ENCODE measurements around the gene EXOG. TPM values are rescaled to one million over a fixed set of nuclear protein-coding genes. Genes with fewer than 3 reads are reported as not detected.

EXOG gene
- total and polyA plus RNA-seq, 2 donors (not counting 1 experiment from before 2014, with no cell fraction given): 14.2 to 16.4 TPM

DNA sequence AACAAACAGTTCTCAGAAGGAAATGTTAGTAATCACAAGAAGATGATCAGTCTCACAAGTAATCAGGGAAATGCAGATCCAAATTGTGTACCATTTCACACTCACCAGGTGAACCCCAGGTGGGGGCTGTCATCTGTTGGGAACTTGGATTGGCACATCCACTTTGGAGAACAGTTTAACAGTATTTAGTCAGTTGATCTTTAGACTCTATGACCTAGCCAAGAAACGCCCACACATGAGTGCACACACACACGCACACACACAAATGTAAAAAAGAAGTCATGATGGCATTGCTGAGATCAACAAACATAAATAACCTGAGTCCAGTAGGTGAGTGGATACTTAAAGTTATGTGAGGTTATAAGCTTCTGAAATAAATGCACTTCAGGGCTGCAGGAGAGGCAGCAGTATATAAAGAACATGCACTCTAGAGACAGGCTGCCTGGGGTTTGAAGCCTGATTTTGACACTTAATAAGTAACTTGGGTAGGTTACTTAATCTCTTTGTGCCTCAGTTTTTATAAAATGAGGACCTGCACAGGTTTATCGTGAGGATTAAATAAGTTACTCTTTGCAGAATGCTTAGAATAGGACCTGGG lies 24.8 kb upstream of the EXOG start:
- Histone ChIP-seq H3K9ac (ENCODE audit: insufficient read depth, low read length) (no peak overlapping the region), H3K4me2 (ENCODE audit: extremely low read depth, insufficient read depth, low read length) (no peak overlapping the region), H3K4me3 (replicated peaks in 1 of 4; ENCODE audit: control extremely low read depth in 1 of 4, insufficient read depth in 1 of 4, low read depth in 3 of 4, low read length in 4 of 4) (no peak overlapping the region), H3K4me1 (ENCODE audit: control insufficient read depth, extremely low read depth, insufficient read depth, low read length) (no peaks in the 10 kb centered on the region), H3K9me3 (ENCODE audit: control insufficient read depth, insufficient read depth, low read depth, low read length) (no peaks in the 10 kb centered on the region), H2AFZ (ENCODE audit: low read length) (no peak overlapping the region), H3K36me3 (ENCODE audit: control insufficient read depth, insufficient read depth, low read length) (no peaks in the 10 kb centered on the region), H3K27ac (ENCODE audit: insufficient read depth, low read length) (no peak overlapping the region), H4K20me1 (ENCODE audit: control insufficient read depth, extremely low read depth, insufficient read depth, low read length) (no peaks in the 10 kb centered on the region), H3K27me3 (ENCODE audit: control insufficient read depth, insufficient read depth, low read length) (no peaks in the 10 kb centered on the region), H3K79me2 (ENCODE audit: control insufficient read depth, insufficient read depth, low read length) (no peaks in the 10 kb centered on the region)
- TF ChIP-seq, protein P1, sequence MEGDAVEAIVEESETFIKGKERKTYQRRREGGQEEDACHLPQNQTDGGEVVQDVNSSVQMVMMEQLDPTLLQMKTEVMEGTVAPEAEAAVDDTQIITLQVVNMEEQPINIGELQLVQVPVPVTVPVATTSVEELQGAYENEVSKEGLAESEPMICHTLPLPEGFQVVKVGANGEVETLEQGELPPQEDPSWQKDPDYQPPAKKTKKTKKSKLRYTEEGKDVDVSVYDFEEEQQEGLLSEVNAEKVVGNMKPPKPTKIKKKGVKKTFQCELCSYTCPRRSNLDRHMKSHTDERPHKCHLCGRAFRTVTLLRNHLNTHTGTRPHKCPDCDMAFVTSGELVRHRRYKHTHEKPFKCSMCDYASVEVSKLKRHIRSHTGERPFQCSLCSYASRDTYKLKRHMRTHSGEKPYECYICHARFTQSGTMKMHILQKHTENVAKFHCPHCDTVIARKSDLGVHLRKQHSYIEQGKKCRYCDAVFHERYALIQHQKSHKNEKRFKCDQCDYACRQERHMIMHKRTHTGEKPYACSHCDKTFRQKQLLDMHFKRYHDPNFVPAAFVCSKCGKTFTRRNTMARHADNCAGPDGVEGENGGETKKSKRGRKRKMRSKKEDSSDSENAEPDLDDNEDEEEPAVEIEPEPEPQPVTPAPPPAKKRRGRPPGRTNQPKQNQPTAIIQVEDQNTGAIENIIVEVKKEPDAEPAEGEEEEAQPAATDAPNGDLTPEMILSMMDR (conservative IDR thresholded peaks at IDR 0.05 in 1 of 2, IDR thresholded peaks at IDR 0.05 in 1 of 2; ENCODE audit: low read depth in 1 of 2, low read length in 2 of 2): no peak
- no peak for TF ChIP-seq EZH2 (IDR thresholded peaks at IDR 0.05; ENCODE audit: low read length, missing control alignments)
- DNase-seq (ENCODE audit: low read depth in 2 of 2): peak in 1 of 2 donors; percentile 7

DNA sequence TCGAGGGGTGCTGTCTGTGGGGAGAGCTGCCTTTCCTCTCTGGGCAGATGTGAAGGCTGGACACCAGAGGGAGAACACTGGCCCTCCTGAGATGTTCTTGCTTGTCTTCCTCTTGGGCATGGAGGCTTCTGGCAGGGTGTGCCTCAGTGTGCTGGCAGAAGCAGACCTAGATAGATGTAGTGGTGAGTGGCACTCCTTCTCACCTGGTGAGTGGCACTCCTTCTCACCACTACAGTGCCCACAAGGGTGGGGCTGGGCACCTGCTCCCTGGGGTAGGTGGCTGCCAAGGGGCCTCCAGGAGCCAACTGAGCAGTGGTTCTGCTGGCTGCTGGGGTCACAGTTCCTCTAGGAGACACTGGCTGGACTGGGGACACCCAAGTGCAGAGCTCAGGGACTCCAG lies 23.8 kb upstream of the EXOG start:
- no peak for DNase-seq (ENCODE audit: low read depth in 2 of 2)
- Histone ChIP-seq H2AFZ (ENCODE audit: low read length) (no peak overlapping the region), H3K4me1 (ENCODE audit: control insufficient read depth, extremely low read depth, insufficient read depth, low read length) (no peaks in the 10 kb centered on the region), H3K27ac (ENCODE audit: insufficient read depth, low read length) (no peak overlapping the region), H3K27me3 (ENCODE audit: control insufficient read depth, insufficient read depth, low read length) (no peaks in the 10 kb centered on the region), H4K20me1 (ENCODE audit: control insufficient read depth, extremely low read depth, insufficient read depth, low read length) (no peaks in the 10 kb centered on the region), H3K79me2 (ENCODE audit: control insufficient read depth, insufficient read depth, low read length) (no peaks in the 10 kb centered on the region), H3K9me3 (ENCODE audit: control insufficient read depth, insufficient read depth, low read depth, low read length) (no peaks in the 10 kb centered on the region), H3K36me3 (ENCODE audit: control insufficient read depth, insufficient read depth, low read length) (no peaks in the 10 kb centered on the region), H3K9ac (ENCODE audit: insufficient read depth, low read length) (no peak overlapping the region), H3K4me3 (replicated peaks in 1 of 4; ENCODE audit: control extremely low read depth in 1 of 4, insufficient read depth in 1 of 4, low read depth in 3 of 4, low read length in 4 of 4) (no peak overlapping the region), H3K4me2 (ENCODE audit: extremely low read depth, insufficient read depth, low read length) (no peak overlapping the region)
- no peak for TF ChIP-seq EZH2 (IDR thresholded peaks at IDR 0.05; ENCODE audit: low read length, missing control alignments)
- TF ChIP-seq, protein P1 (conservative IDR thresholded peaks at IDR 0.05 in 1 of 2, IDR thresholded peaks at IDR 0.05 in 1 of 2; ENCODE audit: low read depth in 1 of 2, low read length in 2 of 2): no peak

DNA sequence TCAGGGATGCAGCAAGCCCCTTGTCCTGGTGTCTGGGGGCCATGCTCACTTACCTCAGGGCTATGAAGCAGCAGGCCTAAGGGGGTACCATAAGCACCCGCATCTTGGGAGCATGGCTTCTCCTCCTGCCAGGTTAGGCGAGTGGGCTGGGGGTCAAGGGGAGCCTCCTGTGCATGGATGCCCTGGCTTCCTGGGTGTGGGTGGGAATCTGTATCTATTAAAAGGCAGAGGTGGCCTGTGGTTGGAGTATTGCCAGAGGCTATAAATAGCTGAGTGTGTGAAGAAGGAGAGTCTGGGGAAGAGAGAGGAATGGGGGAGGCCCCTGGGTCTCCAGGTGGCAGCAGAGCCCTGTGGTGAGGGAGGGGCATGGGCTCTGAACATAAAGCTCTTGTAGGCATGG lies 22.9 kb upstream of the EXOG start:
- H4K20me1 ChIP-seq (ENCODE audit: control insufficient read depth, extremely low read depth, insufficient read depth, low read length): no peaks in the 10 kb centered on the region
- no peak for DNase-seq (ENCODE audit: low read depth in 2 of 2)

More for the DNA sequence above, 22.9 kb upstream of the EXOG start:
- no peaks in the 10 kb centered on the region for H3K4me1 ChIP-seq (ENCODE audit: control insufficient read depth, extremely low read depth, insufficient read depth, low read length)
- H3K27me3 ChIP-seq (ENCODE audit: control insufficient read depth, insufficient read depth, low read length): no peaks in the 10 kb centered on the region
- H3K36me3 ChIP-seq (ENCODE audit: control insufficient read depth, insufficient read depth, low read length): no peaks in the 10 kb centered on the region
- H3K9ac ChIP-seq (ENCODE audit: insufficient read depth, low read length): no peak overlapping the region
- no peak overlapping the region for H3K4me3 ChIP-seq (replicated peaks in 1 of 4; ENCODE audit: control extremely low read depth in 1 of 4, insufficient read depth in 1 of 4, low read depth in 3 of 4, low read length in 4 of 4)
- no peak overlapping the region for H3K27ac ChIP-seq (ENCODE audit: insufficient read depth, low read length)
- TF ChIP-seq, protein P1 (conservative IDR thresholded peaks at IDR 0.05 in 1 of 2, IDR thresholded peaks at IDR 0.05 in 1 of 2; ENCODE audit: low read depth in 1 of 2, low read length in 2 of 2): no peak
- TF ChIP-seq EZH2 (IDR thresholded peaks at IDR 0.05; ENCODE audit: low read length, missing control alignments): no peak
- no peaks in the 10 kb centered on the region for H3K9me3 ChIP-seq (ENCODE audit: control insufficient read depth, insufficient read depth, low read depth, low read length)
- H3K4me2 ChIP-seq (ENCODE audit: extremely low read depth, insufficient read depth, low read length): no peak overlapping the region
- H3K79me2 ChIP-seq (ENCODE audit: control insufficient read depth, insufficient read depth, low read length): no peaks in the 10 kb centered on the region
- H2AFZ ChIP-seq (ENCODE audit: low read length): no peak overlapping the region

All from fibroblast of lung (primary cell).